GM19193 (cell line): Measurements from ENCODE around the gene GPR17.

Experiments
- POLR2A ChIP-seq: IDR thresholded peaks from 4 replicates; pipeline ENCODE4 v1.6.1; 2011; ENCODE audit not compliant: insufficient read depth, insufficient read length; ENCODE audit errors: extremely low read depth

The GPR17 gene

GRCh38 chr2:127649684-127650040, 3.7 kb downstream of the GPR17 start:
- TF ChIP-seq POLR2A = no peak

- TF ChIP-seq POLR2A = no peak
Measured at GRCh38 chr2:127650041-127650784, 4.3 kb downstream of the GPR17 start.

GRCh38 chr2:127650785-127651380, 4.9 kb downstream of the GPR17 start:
- no peak for TF ChIP-seq POLR2A

- no peak for TF ChIP-seq POLR2A
Measured at GRCh38 chr2:127651381-127651809, 5.4 kb downstream of the GPR17 start.

GRCh38 chr2:127651971-127652550, 6.1 kb downstream of the GPR17 start:
- TF ChIP-seq POLR2A = no peak

GRCh38 chr2:127652786-127653357, 6.9 kb downstream of the GPR17 start:
- no peak for TF ChIP-seq POLR2A

GRCh38 chr2:127653421-127654083, 7.6 kb downstream of the GPR17 start:
- no peak for TF ChIP-seq POLR2A

GRCh38 chr2:127654084-127654837, 8.3 kb downstream of the GPR17 start:
- TF ChIP-seq POLR2A = no peak

GRCh38 chr2:127654838-127655175, 8.9 kb downstream of the GPR17 start:
- TF ChIP-seq POLR2A = no peak

GRCh38 chr2:127655209-127656073, 9.5 kb downstream of the GPR17 start:
- no peak for TF ChIP-seq POLR2A

- no peak for TF ChIP-seq POLR2A
Measured at GRCh38 chr2:127656569-127657231, 10.7 kb downstream of the GPR17 start.

GRCh38 chr2:127657232-127657595, 11.3 kb downstream of the GPR17 start:
- no peak for TF ChIP-seq POLR2A

GRCh38 chr2:127658146-127658545, 12.2 kb downstream of the GPR17 start:
- TF ChIP-seq POLR2A = no peak
